ENCODE measurements around the gene ATP9B. TPM values are rescaled to one million over a fixed set of nuclear protein-coding genes. Genes with fewer than 3 reads are reported as not detected.

ATP9B gene
- total RNA-seq, 1 donor from 2014 or later, result 12.6 TPM

GRCh38 chr18:79203017-79203605, 133.9 kb downstream of the ATP9B start:
- DNase-seq (ENCODE audit: low read depth), result peak; percentile 51
- peaks cover 13% of the 10 kb centered on the region for H3K4me1 Mint-ChIP-seq (ENCODE audit: low read depth, unreplicated experiment)
- no peak overlapping the region for H3K27ac Mint-ChIP-seq (ENCODE audit: unreplicated experiment)
- no peak overlapping the region for H2AFZ ChIP-seq (ENCODE audit: low read depth, low read length)
- TF ChIP-seq EZH2 (IDR thresholded peaks at IDR 0.05; ENCODE audit: insufficient read depth, low read length) (no peak), CTCF (IDR thresholded peaks at IDR 0.05; ENCODE audit: insufficient read depth, low read depth, low read length) (no peak)
- H3K27ac ChIP-seq (ENCODE audit: low read depth, low read length), result no peak overlapping the region
- no peaks in the 10 kb centered on the region for H3K27me3 Mint-ChIP-seq (ENCODE audit: low read depth, unreplicated experiment)
- H3K4me2 ChIP-seq (ENCODE audit: low read length), result no peak overlapping the region
- peaks cover 2% of the 10 kb centered on the region for H4K20me1 ChIP-seq (ENCODE audit: insufficient read depth, low read length)
- H3K27me3 ChIP-seq (ENCODE audit: insufficient read depth, low read length), result no peaks in the 10 kb centered on the region
- no peak overlapping the region for H3K4me3 Mint-ChIP-seq (ENCODE audit: unreplicated experiment)
- no peak overlapping the region for H3K9ac ChIP-seq (ENCODE audit: low read length)
- peaks cover 7% of the 10 kb centered on the region for H3K36me3 ChIP-seq (ENCODE audit: insufficient read depth, low read length)
- FAIRE-seq, result no peak
- peaks cover 5% of the 10 kb centered on the region for H3K36me3 Mint-ChIP-seq (ENCODE audit: low read depth, unreplicated experiment)
- no peak overlapping the region for H3K4me3 ChIP-seq (ENCODE audit: insufficient read depth, low read depth, low read length)
- H3K79me2 ChIP-seq (ENCODE audit: insufficient read depth, low read length), result no peaks in the 10 kb centered on the region
- H3K9me3 ChIP-seq (ENCODE audit: insufficient read depth, low read depth, low read length), result no peaks in the 10 kb centered on the region
- H3K4me1 ChIP-seq (ENCODE audit: insufficient read depth, low read length), result peaks cover 6% of the 10 kb centered on the region
- H3K9me3 Mint-ChIP-seq (ENCODE audit: unreplicated experiment), result no peaks in the 10 kb centered on the region

- peaks cover 5% of the 10 kb centered on the region for H3K36me3 Mint-ChIP-seq (ENCODE audit: low read depth, unreplicated experiment)
- no peaks in the 10 kb centered on the region for H3K27me3 ChIP-seq (ENCODE audit: insufficient read depth, low read length)
- no peak overlapping the region for H3K4me3 ChIP-seq (ENCODE audit: insufficient read depth, low read depth, low read length)
- H3K27ac ChIP-seq (ENCODE audit: low read depth, low read length), result no peak overlapping the region
- H3K9me3 ChIP-seq (ENCODE audit: insufficient read depth, low read depth, low read length), result no peaks in the 10 kb centered on the region
- no peak for DNase-seq (ENCODE audit: low read depth)
- H3K27me3 Mint-ChIP-seq (ENCODE audit: low read depth, unreplicated experiment), result no peaks in the 10 kb centered on the region
- no peak overlapping the region for H3K9ac ChIP-seq (ENCODE audit: low read length)
- H3K4me2 ChIP-seq (ENCODE audit: low read length), result no peak overlapping the region
- no peak overlapping the region for H3K4me3 Mint-ChIP-seq (ENCODE audit: unreplicated experiment)
- no peak overlapping the region for H3K27ac Mint-ChIP-seq (ENCODE audit: unreplicated experiment)
- peaks cover 6% of the 10 kb centered on the region for H3K4me1 ChIP-seq (ENCODE audit: insufficient read depth, low read length)
- TF ChIP-seq CTCF (IDR thresholded peaks at IDR 0.05; ENCODE audit: insufficient read depth, low read depth, low read length) (no peak), EZH2 (IDR thresholded peaks at IDR 0.05; ENCODE audit: insufficient read depth, low read length) (no peak)
- no peak overlapping the region for H2AFZ ChIP-seq (ENCODE audit: low read depth, low read length)
- no peak for FAIRE-seq
- H3K9me3 Mint-ChIP-seq (ENCODE audit: unreplicated experiment), result no peaks in the 10 kb centered on the region
- peaks cover 2% of the 10 kb centered on the region for H4K20me1 ChIP-seq (ENCODE audit: insufficient read depth, low read length)
- H3K4me1 Mint-ChIP-seq (ENCODE audit: low read depth, unreplicated experiment), result peaks cover 8% of the 10 kb centered on the region
- H3K36me3 ChIP-seq (ENCODE audit: insufficient read depth, low read length), result peaks cover 7% of the 10 kb centered on the region
- H3K79me2 ChIP-seq (ENCODE audit: insufficient read depth, low read length), result no peaks in the 10 kb centered on the region
These were observed 136.0 kb downstream of the ATP9B start for GRCh38 chr18:79204889-79205807.

Measured in astrocyte (in vitro differentiated cells and primary cell).